NCI-H345 (cell line): ENCODE results near the gene PCGF2.

Experiments used
- DNase-seq: peaks from one replicate; lab custom pipeline; 2025; lab: John Stamatoyannopoulos, UW

PCGF2 gene

GRCh38 chr17:38703742-38704605 is 44.2 kb downstream of the PCGF2 start:
- DNase-seq: peak; percentile 89

GRCh38 chr17:38702916-38703741 is 45.0 kb downstream of the PCGF2 start:
- no peak for DNase-seq

GRCh38 chr17:38702166-38702915 is 45.8 kb downstream of the PCGF2 start:
- peak; percentile 85 for DNase-seq

- peak; percentile 45 for DNase-seq
Measured at GRCh38 chr17:38701504-38702165, 46.5 kb downstream of the PCGF2 start.

- no peak for DNase-seq
Measured at GRCh38 chr17:38698760-38699159, 49.4 kb downstream of the PCGF2 start.

GRCh38 chr17:38697061-38697820 is 50.9 kb downstream of the PCGF2 start:
- no peak for DNase-seq

- no peak for DNase-seq
Measured at GRCh38 chr17:38693700-38694329, 54.3 kb downstream of the PCGF2 start.

GRCh38 chr17:38691154-38691553 is 57.0 kb downstream of the PCGF2 start:
- DNase-seq: no peak

- DNase-seq: no peak
Measured at GRCh38 chr17:38690386-38690785, 57.8 kb downstream of the PCGF2 start.

GRCh38 chr17:38687286-38687685 is 60.9 kb downstream of the PCGF2 start:
- DNase-seq: no peak

GRCh38 chr17:38685491-38685890 is 62.6 kb downstream of the PCGF2 start:
- DNase-seq: no peak
